ENCODE measurements around the gene ZBTB47.

ZBTB47 gene

GRCh38 chr3:42712688-42713372 is 59.3 kb downstream of the ZBTB47 start:
- DNase-seq (ENCODE audit: low spot score) = no peak

- DNase-seq (ENCODE audit: low spot score) = no peak
These were observed 60.2 kb downstream of the ZBTB47 start for GRCh38 chr3:42713747-42714146.

GRCh38 chr3:42714171-42714852 is 60.8 kb downstream of the ZBTB47 start:
- DNase-seq (ENCODE audit: low spot score) = no peak

Measured in LoVo (cell line).